GM12892 (cell line): Measurements from ENCODE around the gene SPPL2B.
A peak's percentile ranks its signal among the peaks of the same experiment; 100 is the strongest.

Experiments used
- DNase-seq: peaks from one replicate; pipeline ENCODE4 v3.0.0; 2011; ENCODE audit not compliant: insufficient read length
- FAIRE-seq: peaks from 2 replicates; lab custom pipeline; 2011; peaks lifted over from hg19 to GRCh38; lab: Jason Lieb, UNC
- POLR2A ChIP-seq: IDR thresholded peaks from 2 replicates; pipeline ENCODE4 v1.6.1; 2011; ENCODE audit warnings: low read depth, low read length, control low read depth
- POLR2AphosphoS5 ChIP-seq: IDR thresholded peaks from 2 replicates; pipeline ENCODE4 v1.6.1; 2011; ENCODE audit warnings: low read depth, low read length, control low read depth
- TAF1 ChIP-seq: IDR thresholded peaks from 2 replicates; pipeline ENCODE4 v1.6.1; 2011; ENCODE audit warnings: low read depth, mild to moderate bottlenecking, control low read depth, low read length, borderline replicate concordance

Gene SPPL2B

GRCh38 chr19:2317756-2318155, 10.7 kb upstream of the SPPL2B start:
- TF ChIP-seq TAF1 = no peak
- no peak for TF ChIP-seq POLR2A
- no peak for TF ChIP-seq POLR2AphosphoS5
- no peak for FAIRE-seq
- no peak for DNase-seq

- DNase-seq = no peak
- no peak for FAIRE-seq
- no peak for TF ChIP-seq POLR2AphosphoS5
These were observed 9.6 kb upstream of the SPPL2B start for GRCh38 chr19:2318923-2319322.

GRCh38 chr19:2319551-2319950, 8.9 kb upstream of the SPPL2B start:
- FAIRE-seq = no peak
- DNase-seq = no peak
- TF ChIP-seq POLR2AphosphoS5 (no peak), POLR2A (no peak), TAF1 (no peak)

GRCh38 chr19:2320049-2320448, 8.4 kb upstream of the SPPL2B start:
- TF ChIP-seq TAF1 (no peak), POLR2AphosphoS5 (no peak), POLR2A (no peak)
- FAIRE-seq (no peak), DNase-seq (no peak)

GRCh38 chr19:2320939-2321338, 7.5 kb upstream of the SPPL2B start:
- FAIRE-seq (no peak), DNase-seq (no peak)
- peak; percentile 34; the same call in 1 of the 2 replicates for TF ChIP-seq POLR2A
- no peak for TF ChIP-seq TAF1
- peak; percentile 60 for TF ChIP-seq POLR2AphosphoS5

GRCh38 chr19:2321565-2322283, 6.8 kb upstream of the SPPL2B start:
- FAIRE-seq (no peak), DNase-seq (no peak)
- TF ChIP-seq TAF1 = no peak
- no peak for TF ChIP-seq POLR2AphosphoS5
- TF ChIP-seq POLR2A = no peak

- DNase-seq = no peak
- FAIRE-seq = no peak
- TF ChIP-seq POLR2AphosphoS5 = no peak
- TF ChIP-seq POLR2A = no peak
- no peak for TF ChIP-seq TAF1
These were observed 4.8 kb upstream of the SPPL2B start for GRCh38 chr19:2323707-2324106.

GRCh38 chr19:2324220-2324948, 4.1 kb upstream of the SPPL2B start:
- TF ChIP-seq POLR2A (peak; percentile 10; the same call in 1 of the 2 replicates), TAF1 (no peak), POLR2AphosphoS5 (no peak)
- FAIRE-seq = peak; percentile 80
- no peak for DNase-seq

- FAIRE-seq (no peak), DNase-seq (no peak)
- TF ChIP-seq TAF1 (no peak), POLR2AphosphoS5 (no peak), POLR2A (no peak)
These were observed 3.0 kb upstream of the SPPL2B start for GRCh38 chr19:2325281-2326046.

GRCh38 chr19:2326699-2327360, 1.7 kb upstream of the SPPL2B start:
- no peak for FAIRE-seq
- DNase-seq = no peak
- TF ChIP-seq POLR2AphosphoS5 (no peak), TAF1 (no peak), POLR2A (no peak)

- peak; percentile 97 for FAIRE-seq
- TF ChIP-seq POLR2AphosphoS5 (no peak), TAF1 (0 out of 2 replicates have a peak, but pooled peaks have one; percentile 22), POLR2A (peak; percentile 12; the same call in 1 of the 2 replicates)
These were observed 597 bp upstream of the SPPL2B start for GRCh38 chr19:2327773-2328400.

GRCh38 chr19:2329149-2329478, 630 bp downstream of the SPPL2B start:
- no peak for FAIRE-seq

More at GRCh38 chr19:2327773-2328400, 597 bp upstream of the SPPL2B start:
- DNase-seq = peak; percentile 62

More at GRCh38 chr19:2329149-2329478, 630 bp downstream of the SPPL2B start:
- no peak for DNase-seq
- TF ChIP-seq POLR2A (no peak), POLR2AphosphoS5 (no peak), TAF1 (no peak)
